WI38 (cell line): ENCODE measurements around the gene POLDIP2.

ENCODE experiments used
- H3K4me3 ChIP-seq: 2 replicates; pipeline ENCODE4 v1.5.1; 2011; ENCODE audit warnings: low read depth, mild to moderate bottlenecking, control low read depth, low read length
- TF ChIP-seq, protein P1 (sequence below): IDR thresholded peaks from 2 replicates; pipeline ENCODE4 v1.5.1; 2012; ENCODE audit warnings: low read depth, mild to moderate bottlenecking, control low read depth, low read length

Gene POLDIP2, protein sequence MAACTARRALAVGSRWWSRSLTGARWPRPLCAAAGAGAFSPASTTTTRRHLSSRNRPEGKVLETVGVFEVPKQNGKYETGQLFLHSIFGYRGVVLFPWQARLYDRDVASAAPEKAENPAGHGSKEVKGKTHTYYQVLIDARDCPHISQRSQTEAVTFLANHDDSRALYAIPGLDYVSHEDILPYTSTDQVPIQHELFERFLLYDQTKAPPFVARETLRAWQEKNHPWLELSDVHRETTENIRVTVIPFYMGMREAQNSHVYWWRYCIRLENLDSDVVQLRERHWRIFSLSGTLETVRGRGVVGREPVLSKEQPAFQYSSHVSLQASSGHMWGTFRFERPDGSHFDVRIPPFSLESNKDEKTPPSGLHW

DNA sequence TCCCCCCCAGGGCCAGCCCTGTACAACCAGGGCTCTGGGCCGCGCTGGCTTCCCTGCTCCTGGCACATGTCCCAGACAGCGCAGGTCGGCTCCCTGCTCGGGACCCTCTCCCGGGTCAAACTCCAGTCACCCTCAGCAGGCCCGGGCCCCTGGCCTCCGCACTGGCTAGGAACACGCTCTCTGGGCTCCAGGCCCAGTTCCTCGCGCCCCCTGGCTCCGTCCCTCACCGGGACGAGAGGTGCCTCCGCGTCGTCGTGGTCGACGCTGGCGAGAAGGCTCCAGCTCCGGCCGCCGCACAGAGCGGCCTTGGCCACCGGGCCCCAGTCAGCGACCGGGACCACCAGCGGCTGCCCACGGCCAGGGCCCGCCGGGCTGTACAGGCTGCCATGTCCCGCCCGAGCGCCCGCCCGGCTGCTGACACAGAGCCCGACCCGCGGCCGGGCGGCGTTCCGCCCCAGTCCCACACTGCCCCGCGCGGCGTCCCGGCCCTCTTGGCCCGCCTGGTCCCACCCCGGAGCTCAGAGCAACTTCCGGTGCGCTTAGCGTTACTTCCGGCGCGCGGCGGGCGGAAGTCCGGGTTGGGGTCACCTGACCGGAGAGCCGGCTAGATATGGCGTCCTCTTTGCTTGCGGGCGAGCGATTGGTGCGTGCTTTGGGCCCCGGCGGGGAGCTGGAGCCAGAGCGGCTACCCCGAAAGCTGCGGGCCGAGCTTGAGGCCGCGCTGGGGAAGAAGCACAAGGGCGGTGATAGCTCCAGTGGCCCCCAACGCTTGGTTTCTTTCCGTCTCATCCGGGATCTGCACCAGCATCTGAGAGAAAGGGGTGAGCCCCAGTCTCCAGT is at the start of gene POLDIP2:
TSS of gene POLDIP2 (minus strand) at position 467 of the 840 bp plus-strand sequence. CDS start at position 388, 79 bp downstream.
- peak within 1 kb of the TSS; percentile 73 for H3K4me3 ChIP-seq
- TF ChIP-seq, protein P1, sequence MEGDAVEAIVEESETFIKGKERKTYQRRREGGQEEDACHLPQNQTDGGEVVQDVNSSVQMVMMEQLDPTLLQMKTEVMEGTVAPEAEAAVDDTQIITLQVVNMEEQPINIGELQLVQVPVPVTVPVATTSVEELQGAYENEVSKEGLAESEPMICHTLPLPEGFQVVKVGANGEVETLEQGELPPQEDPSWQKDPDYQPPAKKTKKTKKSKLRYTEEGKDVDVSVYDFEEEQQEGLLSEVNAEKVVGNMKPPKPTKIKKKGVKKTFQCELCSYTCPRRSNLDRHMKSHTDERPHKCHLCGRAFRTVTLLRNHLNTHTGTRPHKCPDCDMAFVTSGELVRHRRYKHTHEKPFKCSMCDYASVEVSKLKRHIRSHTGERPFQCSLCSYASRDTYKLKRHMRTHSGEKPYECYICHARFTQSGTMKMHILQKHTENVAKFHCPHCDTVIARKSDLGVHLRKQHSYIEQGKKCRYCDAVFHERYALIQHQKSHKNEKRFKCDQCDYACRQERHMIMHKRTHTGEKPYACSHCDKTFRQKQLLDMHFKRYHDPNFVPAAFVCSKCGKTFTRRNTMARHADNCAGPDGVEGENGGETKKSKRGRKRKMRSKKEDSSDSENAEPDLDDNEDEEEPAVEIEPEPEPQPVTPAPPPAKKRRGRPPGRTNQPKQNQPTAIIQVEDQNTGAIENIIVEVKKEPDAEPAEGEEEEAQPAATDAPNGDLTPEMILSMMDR = no peak

DNA sequence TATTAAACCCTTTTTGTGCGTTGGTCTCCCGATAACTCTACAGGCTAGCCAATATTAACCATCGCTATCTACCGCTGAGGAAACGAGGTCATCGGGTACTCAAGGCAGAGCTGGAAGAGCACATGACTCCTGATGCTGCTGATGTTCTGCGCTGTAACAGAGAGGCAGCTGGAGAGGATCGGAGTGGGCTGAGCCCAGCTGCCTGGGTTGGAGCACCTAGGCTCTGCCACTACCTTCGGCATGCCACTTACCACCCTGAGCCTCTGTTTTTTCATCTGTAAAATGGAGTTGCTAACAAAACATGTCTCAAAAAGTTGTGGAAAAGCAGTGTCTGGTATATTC is 49.1 kb upstream of the POLDIP2 start:
- TF ChIP-seq, protein P1 = no peak
- no peak overlapping the region for H3K4me3 ChIP-seq

DNA sequence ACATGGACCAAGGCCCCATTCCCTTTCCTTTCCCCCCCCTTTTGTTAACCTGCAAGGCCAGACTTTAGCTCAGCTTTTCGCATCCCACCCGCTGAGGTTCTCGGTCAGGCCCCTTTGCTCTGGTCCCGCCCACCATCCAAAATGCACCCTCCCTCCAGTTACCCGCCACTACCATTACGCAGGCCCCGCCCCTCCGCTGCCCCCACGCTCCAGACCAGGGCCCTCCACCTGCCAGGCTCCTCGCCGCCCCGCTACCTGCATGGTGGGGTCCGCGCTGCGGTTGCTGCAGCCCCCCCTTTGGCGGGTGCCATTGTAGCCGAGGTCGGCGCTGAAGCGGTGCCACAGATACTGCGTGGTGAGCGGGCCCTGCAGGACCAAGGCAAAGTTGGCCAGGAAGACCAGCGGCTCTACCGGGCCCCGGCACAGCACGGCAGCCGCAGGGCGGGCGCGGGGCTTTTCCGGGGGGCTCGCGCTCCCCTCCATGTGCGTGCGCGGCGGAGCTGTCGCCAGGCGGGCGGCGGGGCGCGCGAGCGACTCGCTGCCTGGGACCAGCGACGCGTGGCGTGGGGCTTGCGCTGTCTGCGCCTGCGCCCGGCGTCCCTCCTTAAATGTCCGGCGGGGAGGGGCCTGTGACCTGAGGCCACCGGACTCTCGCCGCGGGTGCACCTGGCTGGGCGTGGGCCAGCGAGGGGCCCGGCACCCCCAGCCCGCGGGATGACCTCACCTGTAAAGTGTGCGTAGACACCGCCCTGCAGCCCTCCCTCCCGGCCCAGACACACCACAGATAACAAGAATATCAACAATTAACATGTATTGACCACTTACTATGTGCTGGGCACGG is 48.5 kb upstream of the POLDIP2 start, which contains the start of gene SLC46A1:
TSS of gene SLC46A1 (minus strand) at position 581 of the 841 bp plus-strand sequence. CDS start at position 483, 98 bp downstream.
- peak within 1 kb of the TSS; percentile 38 for H3K4me3 ChIP-seq
- TF ChIP-seq, protein P1 = no peak

DNA sequence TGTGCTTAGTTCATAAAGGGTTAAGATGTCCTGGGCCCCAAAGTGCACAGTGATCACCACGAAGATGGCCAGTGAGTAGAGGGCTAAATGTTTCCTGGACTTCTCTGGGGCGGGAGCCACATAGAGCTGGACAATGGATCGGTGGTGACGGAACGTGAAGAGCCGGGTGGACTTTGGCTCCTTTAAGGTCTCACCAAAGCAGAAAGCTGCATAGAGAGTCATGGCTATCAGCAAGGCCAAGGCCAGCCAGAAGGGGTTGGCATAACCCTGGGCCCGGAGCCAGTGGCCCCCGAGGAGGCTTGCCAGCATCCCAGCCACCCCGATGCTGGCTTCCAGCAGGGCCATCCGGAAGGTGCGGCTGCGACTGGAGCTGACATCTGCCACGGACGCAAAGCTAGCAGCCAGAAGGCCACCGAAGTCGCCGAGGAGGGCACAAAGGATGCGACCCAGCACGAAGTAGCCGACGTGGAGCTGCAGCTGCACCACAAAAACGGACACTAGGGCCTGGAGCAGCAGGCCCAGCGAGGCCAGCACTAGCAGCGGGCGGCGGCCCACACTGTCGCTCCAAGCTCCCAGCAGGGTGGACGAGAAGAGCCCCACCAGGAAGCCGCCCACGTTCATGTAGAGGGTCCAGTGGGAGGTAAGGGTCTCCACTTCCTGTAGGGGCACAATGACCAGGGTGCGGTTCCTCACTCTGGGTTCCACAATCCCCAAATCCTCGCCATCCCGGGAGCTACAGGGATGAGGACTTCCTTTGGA is 47.7 kb upstream of the POLDIP2 start:
- no peak overlapping the region for H3K4me3 ChIP-seq
- TF ChIP-seq, protein P1 = no peak

DNA sequence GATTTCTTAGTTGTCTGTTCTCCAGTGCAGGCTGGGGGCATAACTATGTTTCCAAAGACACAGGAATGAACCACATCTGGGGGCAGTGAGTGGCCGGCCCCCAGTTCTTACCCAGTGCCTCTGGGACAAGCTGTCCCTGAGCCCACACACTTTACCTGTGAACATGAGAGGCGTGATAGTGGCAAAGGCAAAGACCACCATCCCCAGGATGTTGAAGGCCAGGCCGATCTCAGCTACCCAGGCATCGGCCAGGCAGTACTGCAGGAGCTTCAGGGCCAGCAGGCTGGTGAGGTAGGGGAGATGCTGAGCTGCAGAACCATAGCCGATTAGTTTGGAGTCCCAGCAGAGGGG is 47.1 kb upstream of the POLDIP2 start:
- no peak overlapping the region for H3K4me3 ChIP-seq
- TF ChIP-seq, protein P1 = no peak

DNA sequence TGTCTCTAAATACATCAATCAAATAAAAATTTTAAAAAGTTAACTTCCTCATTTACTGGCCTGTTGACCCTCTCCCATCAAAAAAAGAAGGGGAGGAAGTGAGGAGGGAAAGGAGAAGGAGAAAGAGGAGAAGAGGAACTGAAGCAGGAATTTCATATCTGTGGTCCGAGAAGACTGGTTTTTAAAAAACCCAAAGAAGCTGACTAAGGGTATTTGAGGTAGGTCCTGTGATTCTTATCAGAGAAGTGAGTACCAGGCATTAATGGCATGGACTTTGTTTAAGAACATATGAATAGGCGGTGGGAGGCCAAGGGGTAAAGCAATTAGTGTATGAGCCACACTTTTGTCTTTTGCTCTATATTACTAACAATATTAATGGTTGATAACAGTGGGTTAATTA is 46.7 kb upstream of the POLDIP2 start:
- no peak overlapping the region for H3K4me3 ChIP-seq
- TF ChIP-seq, protein P1 = no peak
